ENCODE measurements around the gene SRPK3. TPM values are rescaled to one million over a fixed set of nuclear protein-coding genes. Genes with fewer than 3 reads are reported as not detected.

The SRPK3 gene
- total RNA-seq, 2 experiments from 2014 or later, result not detected

DNA sequence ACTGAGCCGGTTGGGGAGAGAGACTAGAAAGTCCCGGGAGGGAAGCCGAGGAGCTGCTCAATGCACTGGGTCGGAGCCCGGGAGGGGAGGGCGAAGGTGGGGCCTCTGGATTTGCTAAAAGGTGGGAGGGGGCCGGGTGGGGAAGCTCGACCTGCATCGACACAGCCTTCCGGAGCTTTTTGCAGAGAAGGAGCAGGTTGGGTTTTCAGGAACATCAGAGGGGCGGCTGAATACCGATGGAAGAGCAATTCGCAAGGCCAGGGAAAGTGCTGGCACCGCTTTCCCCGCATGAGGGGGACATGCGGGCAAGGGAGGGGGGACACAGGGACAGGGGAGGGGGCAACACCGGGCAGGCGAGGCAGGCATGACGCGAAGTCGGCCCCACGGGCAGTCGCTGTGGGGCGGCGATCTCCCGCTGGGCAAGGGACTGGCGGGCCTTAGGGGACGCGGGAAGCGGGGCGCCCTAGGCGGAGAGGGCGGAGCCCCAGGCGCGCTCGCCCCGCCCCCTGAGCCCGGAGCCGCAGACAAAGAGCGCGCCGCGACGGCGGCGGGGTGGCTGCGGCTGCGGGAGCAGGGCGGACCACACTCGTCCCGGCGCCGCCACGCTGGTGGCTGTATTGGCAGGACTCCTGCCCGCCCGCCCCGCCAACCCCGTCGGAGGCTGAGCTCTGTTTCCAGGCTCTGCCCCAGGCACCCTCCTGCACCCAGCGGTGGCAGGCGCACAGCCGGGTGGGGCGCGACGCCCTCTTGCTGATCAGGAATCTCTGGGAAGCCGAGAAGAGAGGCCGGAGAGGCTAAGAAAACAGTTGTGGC lies 37.9 kb downstream of the SRPK3 start:
- H3K9me3 Mint-ChIP-seq, result no peaks in the 10 kb centered on the region
- peak overlapping the region; percentile 49 for H3K4me3 ChIP-seq (ENCODE audit: low read length)
- ChIA-PET CTCF (no interaction called here), POLR2A (interaction anchor here (0.8 to 2.1 kb wide), 4 partner anchors 15 to 108 kb away, joined by 3 to 11 read pairs (median 4); partner anchors contain the start of genes IDH3G and SSR4)
- no peaks in the 10 kb centered on the region for H3K27me3 Mint-ChIP-seq
- H3K4me3 Mint-ChIP-seq, result peak overlapping the region; percentile 66
- TF ChIP-seq, protein P1, sequence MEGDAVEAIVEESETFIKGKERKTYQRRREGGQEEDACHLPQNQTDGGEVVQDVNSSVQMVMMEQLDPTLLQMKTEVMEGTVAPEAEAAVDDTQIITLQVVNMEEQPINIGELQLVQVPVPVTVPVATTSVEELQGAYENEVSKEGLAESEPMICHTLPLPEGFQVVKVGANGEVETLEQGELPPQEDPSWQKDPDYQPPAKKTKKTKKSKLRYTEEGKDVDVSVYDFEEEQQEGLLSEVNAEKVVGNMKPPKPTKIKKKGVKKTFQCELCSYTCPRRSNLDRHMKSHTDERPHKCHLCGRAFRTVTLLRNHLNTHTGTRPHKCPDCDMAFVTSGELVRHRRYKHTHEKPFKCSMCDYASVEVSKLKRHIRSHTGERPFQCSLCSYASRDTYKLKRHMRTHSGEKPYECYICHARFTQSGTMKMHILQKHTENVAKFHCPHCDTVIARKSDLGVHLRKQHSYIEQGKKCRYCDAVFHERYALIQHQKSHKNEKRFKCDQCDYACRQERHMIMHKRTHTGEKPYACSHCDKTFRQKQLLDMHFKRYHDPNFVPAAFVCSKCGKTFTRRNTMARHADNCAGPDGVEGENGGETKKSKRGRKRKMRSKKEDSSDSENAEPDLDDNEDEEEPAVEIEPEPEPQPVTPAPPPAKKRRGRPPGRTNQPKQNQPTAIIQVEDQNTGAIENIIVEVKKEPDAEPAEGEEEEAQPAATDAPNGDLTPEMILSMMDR (IDR thresholded peaks at IDR 0.05), result no peak
- intact Hi-C loops (cut with DNase I, micrococcal nuclease), result loop anchor here in 1 of 2 experiments (5.0 kb wide), 1 partner anchor 79 kb away; no protein-coding TSS in a partner anchor
- peaks cover 78% of the 10 kb centered on the region for H3K4me1 ChIP-seq (ENCODE audit: insufficient read depth, low read length)
- no peak overlapping the region for H3K27ac ChIP-seq (ENCODE audit: low read depth in 1 of 2, low read length in 2 of 2)
- H3K9me3 ChIP-seq (ENCODE audit: control insufficient read depth in 1 of 2, insufficient read depth in 1 of 2, low read length in 2 of 2), result no peaks in the 10 kb centered on the region
- no peaks in the 10 kb centered on the region for H3K27me3 ChIP-seq (ENCODE audit: control insufficient read depth in 1 of 2, insufficient read depth in 2 of 2, low read length in 2 of 2)
- DNase-seq (peak in 13 of 14 experiments; percentile 13 to 81 (median 49)), ATAC-seq (ENCODE audit: poor library complexity) (peak; percentile 67)
- H3K36me3 Mint-ChIP-seq (ENCODE audit: low read depth), result no peaks in the 10 kb centered on the region
- H3K27ac Mint-ChIP-seq, result no peak overlapping the region
- H3K4me1 Mint-ChIP-seq (ENCODE audit: low read depth), result peaks cover 49% of the 10 kb centered on the region
- no peaks in the 10 kb centered on the region for H3K36me3 ChIP-seq (ENCODE audit: insufficient read depth, low read length)

DNA sequence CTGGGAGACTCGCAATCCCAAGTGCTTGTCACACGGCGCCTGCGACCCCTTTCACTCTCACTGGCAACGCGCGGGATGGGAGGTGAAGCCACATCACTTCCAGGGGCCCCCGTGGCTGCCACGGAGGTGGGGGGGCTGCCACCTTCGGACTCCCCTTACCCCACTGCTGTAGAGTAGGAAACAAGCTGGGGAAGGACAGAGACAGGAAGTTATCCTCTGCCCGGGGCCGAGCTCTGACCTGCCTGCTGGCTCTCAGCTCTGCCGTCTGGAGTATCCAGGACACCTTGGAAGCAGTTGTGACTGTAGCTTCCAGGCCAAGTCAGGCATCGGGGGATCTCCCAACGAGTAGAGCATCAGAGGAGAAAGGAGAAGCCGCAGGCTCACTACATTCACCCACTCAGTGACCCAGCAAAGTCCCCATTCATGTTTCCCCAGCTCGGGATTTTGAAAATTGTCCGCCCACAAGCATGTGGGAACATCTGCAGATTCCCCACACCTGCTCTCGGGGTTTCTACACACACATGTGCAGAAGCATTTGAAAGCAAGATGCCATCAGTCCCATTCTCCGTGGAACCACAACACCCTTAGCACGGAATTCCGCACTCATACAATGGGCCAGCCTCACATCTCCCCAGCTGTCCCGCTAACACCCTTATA lies 38.7 kb downstream of the SRPK3 start:
- CTCF ChIA-PET, result no interaction called here
- peaks cover 84% of the 10 kb centered on the region for H3K4me1 ChIP-seq (ENCODE audit: insufficient read depth, low read length)
- no peak for ATAC-seq (ENCODE audit: poor library complexity)
- Mint-ChIP-seq H3K9me3 (no peaks in the 10 kb centered on the region), H3K27me3 (no peaks in the 10 kb centered on the region), H3K27ac (no peak overlapping the region), H3K4me1 (ENCODE audit: low read depth) (peaks cover 53% of the 10 kb centered on the region), H3K36me3 (ENCODE audit: low read depth) (no peaks in the 10 kb centered on the region), H3K4me3 (peak overlapping the region; percentile 34)
- H3K27ac ChIP-seq (ENCODE audit: low read depth in 1 of 2, low read length in 2 of 2), result no peak overlapping the region
- TF ChIP-seq, protein P1 (IDR thresholded peaks at IDR 0.05), result no peak
- intact Hi-C loops (cut with DNase I, micrococcal nuclease), result loop anchor here in 1 of 2 experiments (5.0 kb wide), 1 partner anchor 78 kb away; no protein-coding TSS in a partner anchor
- H3K27me3 ChIP-seq (ENCODE audit: control insufficient read depth in 1 of 2, insufficient read depth in 2 of 2, low read length in 2 of 2), result no peaks in the 10 kb centered on the region
- POLR2A ChIA-PET, result interaction anchor here (0.8 to 2.1 kb wide), 4 partner anchors 16 to 107 kb away, joined by 3 to 11 read pairs (median 4); partner anchors contain the start of genes IDH3G and SSR4
- no peaks in the 10 kb centered on the region for H3K9me3 ChIP-seq (ENCODE audit: control insufficient read depth in 1 of 2, insufficient read depth in 1 of 2, low read length in 2 of 2)
- H3K4me3 ChIP-seq (ENCODE audit: low read length), result peak overlapping the region; percentile 49
- H3K36me3 ChIP-seq (ENCODE audit: insufficient read depth, low read length), result no peaks in the 10 kb centered on the region
- DNase-seq, result no peak

DNA sequence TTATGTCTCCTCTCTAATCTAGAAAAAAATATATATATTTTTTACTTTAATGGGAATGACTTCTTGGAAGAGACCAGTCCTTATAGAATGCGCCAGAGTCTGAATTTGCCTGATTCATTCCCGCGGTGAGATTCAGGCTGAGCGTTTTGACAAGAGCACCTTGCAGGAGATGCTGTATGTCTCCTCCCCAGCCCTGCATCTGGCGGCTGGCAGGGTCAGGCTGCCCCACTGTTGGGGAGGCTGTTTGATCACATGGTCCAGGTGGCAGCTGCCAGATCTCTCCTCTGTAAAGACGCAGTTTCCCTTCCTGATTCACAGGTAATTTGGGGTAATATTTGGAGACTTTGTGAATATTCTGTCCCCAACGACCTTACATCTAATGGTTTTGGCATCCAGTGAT lies 39.8 kb downstream of the SRPK3 start:
- CTCF ChIA-PET, result interaction anchor here (0.7 kb wide), 1 partner anchor 41 kb away, joined by 3 read pairs; no protein-coding TSS in a partner anchor
- ATAC-seq (ENCODE audit: poor library complexity), result no peak
- Histone ChIP-seq H3K36me3 (ENCODE audit: insufficient read depth, low read length) (no peaks in the 10 kb centered on the region), H3K27ac (ENCODE audit: low read depth in 1 of 2, low read length in 2 of 2) (no peak overlapping the region), H3K4me3 (ENCODE audit: low read length) (no peak overlapping the region), H3K4me1 (ENCODE audit: insufficient read depth, low read length) (peaks cover 84% of the 10 kb centered on the region), H3K9me3 (ENCODE audit: control insufficient read depth in 1 of 2, insufficient read depth in 1 of 2, low read length in 2 of 2) (no peaks in the 10 kb centered on the region), H3K27me3 (ENCODE audit: control insufficient read depth in 1 of 2, insufficient read depth in 2 of 2, low read length in 2 of 2) (no peaks in the 10 kb centered on the region)
- Mint-ChIP-seq H3K9me3 (no peaks in the 10 kb centered on the region), H3K4me3 (peak overlapping the region; percentile 30), H3K4me1 (ENCODE audit: low read depth) (peaks cover 47% of the 10 kb centered on the region), H3K27me3 (no peaks in the 10 kb centered on the region), H3K36me3 (ENCODE audit: low read depth) (no peaks in the 10 kb centered on the region), H3K27ac (peak overlapping the region; percentile 17)
- TF ChIP-seq, protein P1 (IDR thresholded peaks at IDR 0.05), result no peak
- DNase-seq, result peak in 1 of 14 experiments; percentile 11
- POLR2A ChIA-PET, result no interaction called here
- intact Hi-C loops (cut with DNase I, micrococcal nuclease), result no loop called here

All from CD4-positive, alpha-beta T cell (primary cell).